OCI-LY7 (cell line): ENCODE results near the gene CYP46A1. TPM values are rescaled to one million over a fixed set of nuclear protein-coding genes. Genes with fewer than 3 reads are reported as not detected.

ENCODE experiments used
- BruUV-seq: library from RNA; stranded (reverse); fragments of 400-500 nt; replicated peaks from 2 replicates; lab custom pipeline; 2021; lab: Mats Ljungman, UMichigan
- CTCF ChIA-PET: fragments of 300-600 bp; sonication (Branson Sonifier 250); formaldehyde crosslinking; loops from one replicate; lab custom pipeline; 2022; ENCODE audit warnings: antibody characterized with exemption; ENCODE audit not compliant: unreplicated experiment; lab: Charles Lee
- POLR2A ChIA-PET: fragments of 300-600 bp; sonication (Branson Sonifier 250); formaldehyde crosslinking; loops from one replicate; lab custom pipeline; 2022; ENCODE audit warnings: antibody characterized with exemption; lab: Charles Lee
- DNase-seq: peaks from one replicate; pipeline ENCODE4 v3.0.0-alpha.2; 2015; ENCODE audit warnings: low spot score
- H2AFZ ChIP-seq: fragments of 200-600 bp; sonication (generic), shearing (Covaris generic); 2 replicates; pipeline ENCODE4 v1.6.1; 2014; ENCODE audit warnings: mild to moderate bottlenecking, antibody characterized with exemption, low read length, moderate library complexity
- H3K27ac ChIP-seq: fragments of 200-600 bp; sonication (generic); 2 replicates; pipeline ENCODE4 v1.5.1; 2014; ENCODE audit warnings: mixed run types, low read depth, mild to moderate bottlenecking, moderate library complexity, low read length, inconsistent platforms; ENCODE audit not compliant: poor library complexity, severe bottlenecking
- H3K36me3 ChIP-seq: fragments of 200-600 bp; sonication (generic); 2 replicates; pipeline ENCODE4 v1.6.1; 2014; ENCODE audit warnings: mild to moderate bottlenecking, antibody characterized with exemption, low read length, moderate library complexity, mixed read lengths; ENCODE audit not compliant: insufficient read depth
- H3K4me1 ChIP-seq: fragments of 200-600 bp; sonication (generic); 2 replicates; pipeline ENCODE4 v1.5.1; 2014; ENCODE audit warnings: mild to moderate bottlenecking, low read length; ENCODE audit not compliant: insufficient read depth, poor library complexity, severe bottlenecking
- H3K4me2 ChIP-seq: fragments of 200-600 bp; sonication (generic); 2 replicates; pipeline ENCODE4 v1.6.1; 2014; ENCODE audit warnings: mild to moderate bottlenecking, low read length
- H3K4me3 ChIP-seq: fragments of 200-600 bp; sonication (generic); 2 replicates; pipeline ENCODE4 v1.5.1; 2014; ENCODE audit warnings: mild to moderate bottlenecking, low read depth, low read length; ENCODE audit not compliant: poor library complexity, severe bottlenecking
- H3K79me2 ChIP-seq: fragments of 200-600 bp; sonication (generic); 2 replicates; pipeline ENCODE4 v1.6.1; 2016; ENCODE audit warnings: low read depth, mild to moderate bottlenecking, low read length, moderate library complexity, mixed read lengths; ENCODE audit not compliant: insufficient read depth
- H3K9me2 ChIP-seq: fragments of 200-600 bp; sonication (generic); 2 replicates; pipeline ENCODE4 v1.6.1; 2016; ENCODE audit warnings: mild to moderate bottlenecking, low read length, mixed read lengths; ENCODE audit not compliant: insufficient read depth
- H3K9me3 ChIP-seq: fragments of 200-600 bp; sonication (generic); 2 replicates; pipeline ENCODE4 v1.6.1; 2014; ENCODE audit warnings: mild to moderate bottlenecking, mixed run types, low read length, mixed read lengths
- H4K20me1 ChIP-seq: fragments of 200-600 bp; sonication (generic); 2 replicates; pipeline ENCODE4 v1.6.1; 2014; ENCODE audit warnings: mild to moderate bottlenecking, antibody characterized with exemption, low read length, moderate library complexity, mixed read lengths; ENCODE audit not compliant: insufficient read depth
- EZH2phosphoT487 ChIP-seq: fragments of 200-600 bp; sonication (generic); IDR thresholded peaks from 2 replicates; pipeline ENCODE4 v1.6.1; 2018; ENCODE audit warnings: low read depth, borderline replicate concordance, mild to moderate bottlenecking, mixed run types, antibody characterized with exemption, low read length, moderate library complexity, mixed read lengths
- intact Hi-C: fragments of 100-400 bp; cut with micrococcal nuclease; formaldehyde crosslinking; loops from one replicate; pipeline ENCODE4 v1.10.0; 2022; ENCODE audit not compliant: unreplicated experiment
- total RNA-seq, 2 experiments: library from RNA; depleted of rRNA in 1 of 2; stranded (reverse); fragments of >200 nt in 1 of 2; shearing (Covaris generic) in 1 of 2; gene quantifications; 2 replicates each; pipeline ENCODE4 v1.2.3, GENCODE V29; 2014 to 2022
- TF ChIP-seq, protein P1 (sequence below): fragments of 200-600 bp; sonication (generic); conservative IDR thresholded peaks from 2 replicates; pipeline ENCODE4 v1.5.1; 2014; ENCODE audit warnings: mild to moderate bottlenecking, antibody characterized with exemption, low read length, moderate library complexity, mixed read lengths

Gene CYP46A1
- total RNA-seq, 2 experiments from 2014 or later: 4.1 to 10.8 TPM

- TF ChIP-seq EZH2phosphoT487: no peak
- TF ChIP-seq, protein P1, sequence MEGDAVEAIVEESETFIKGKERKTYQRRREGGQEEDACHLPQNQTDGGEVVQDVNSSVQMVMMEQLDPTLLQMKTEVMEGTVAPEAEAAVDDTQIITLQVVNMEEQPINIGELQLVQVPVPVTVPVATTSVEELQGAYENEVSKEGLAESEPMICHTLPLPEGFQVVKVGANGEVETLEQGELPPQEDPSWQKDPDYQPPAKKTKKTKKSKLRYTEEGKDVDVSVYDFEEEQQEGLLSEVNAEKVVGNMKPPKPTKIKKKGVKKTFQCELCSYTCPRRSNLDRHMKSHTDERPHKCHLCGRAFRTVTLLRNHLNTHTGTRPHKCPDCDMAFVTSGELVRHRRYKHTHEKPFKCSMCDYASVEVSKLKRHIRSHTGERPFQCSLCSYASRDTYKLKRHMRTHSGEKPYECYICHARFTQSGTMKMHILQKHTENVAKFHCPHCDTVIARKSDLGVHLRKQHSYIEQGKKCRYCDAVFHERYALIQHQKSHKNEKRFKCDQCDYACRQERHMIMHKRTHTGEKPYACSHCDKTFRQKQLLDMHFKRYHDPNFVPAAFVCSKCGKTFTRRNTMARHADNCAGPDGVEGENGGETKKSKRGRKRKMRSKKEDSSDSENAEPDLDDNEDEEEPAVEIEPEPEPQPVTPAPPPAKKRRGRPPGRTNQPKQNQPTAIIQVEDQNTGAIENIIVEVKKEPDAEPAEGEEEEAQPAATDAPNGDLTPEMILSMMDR: no peak
- no peaks in the 10 kb centered on the region for H3K36me3 ChIP-seq
- DNase-seq: no peak
- H3K9me3 ChIP-seq: no peaks in the 10 kb centered on the region
- CTCF ChIA-PET: no interaction called here
- H3K79me2 ChIP-seq: no peaks in the 10 kb centered on the region
- no peak overlapping the region for H2AFZ ChIP-seq
- no TSS peak for BruUV-seq
- H3K4me3 ChIP-seq: no peak overlapping the region
- no peaks in the 10 kb centered on the region for H3K4me1 ChIP-seq
- no peaks in the 10 kb centered on the region for H3K9me2 ChIP-seq
- no peak overlapping the region for H3K27ac ChIP-seq
- POLR2A ChIA-PET: no interaction called here
- intact Hi-C loops: loop anchor here (5.0 kb wide), 1 partner anchor 216 kb away; no protein-coding TSS in a partner anchor
- H4K20me1 ChIP-seq: no peaks in the 10 kb centered on the region
- no peak overlapping the region for H3K4me2 ChIP-seq
Measured at GRCh38 chr14:99733211-99733539, 49.1 kb downstream of the CYP46A1 start.

- no peak overlapping the region for H2AFZ ChIP-seq
- TF ChIP-seq EZH2phosphoT487: no peak
- TF ChIP-seq, protein P1: no peak
- H3K9me3 ChIP-seq: no peaks in the 10 kb centered on the region
- no peak for DNase-seq
- H3K36me3 ChIP-seq: no peaks in the 10 kb centered on the region
- no peak overlapping the region for H3K4me2 ChIP-seq
- no peak overlapping the region for H3K4me3 ChIP-seq
- BruUV-seq: no TSS peak
- ChIA-PET POLR2A (no interaction called here), CTCF (no interaction called here)
- no peaks in the 10 kb centered on the region for H3K4me1 ChIP-seq
- intact Hi-C loops: loop anchor here (5.0 kb wide), 1 partner anchor 216 kb away; no protein-coding TSS in a partner anchor
- no peaks in the 10 kb centered on the region for H3K9me2 ChIP-seq
- no peak overlapping the region for H3K27ac ChIP-seq
- H3K79me2 ChIP-seq: no peaks in the 10 kb centered on the region
- no peaks in the 10 kb centered on the region for H4K20me1 ChIP-seq
Measured at GRCh38 chr14:99733540-99734405, 49.7 kb downstream of the CYP46A1 start.
